C4-2B (cell line): ENCODE data around the gene UBN1.

Experiments
- CTCF ChIP-seq: fragments of 450-650 bp; conservative IDR thresholded peaks from 2 replicates; pipeline ENCODE4 v1.5.1; 2017; ENCODE audit warnings: mild to moderate bottlenecking
- ZFX ChIP-seq: fragments of 450-650 bp; IDR thresholded peaks from 2 replicates; pipeline ENCODE4 v1.6.1; 2017

GRCh38 chr16:4888428-4889135 lies 41.3 kb downstream of the UBN1 start:
- no peak for TF ChIP-seq CTCF
- TF ChIP-seq ZFX: no peak
